Activated naive CD8-positive, alpha-beta T cell treated with anti-CD3 and anti-CD28 coated beads for 36 hours (primary cell): ENCODE data around the gene THAP4. TPM values are rescaled to one million over a fixed set of nuclear protein-coding genes. Genes with fewer than 3 reads are reported as not detected.

Experiments
- DNase-seq: peaks from one replicate; pipeline ENCODE4 v3.0.0; 2021
- H3K27ac Mint-ChIP-seq: one replicate; pipeline ENCODE4 v1.8.0; 2022; ENCODE audit warnings: mild to moderate bottlenecking, moderate library complexity, mixed read lengths
- H3K27me3 Mint-ChIP-seq: one replicate; pipeline ENCODE4 v1.8.0; 2022; ENCODE audit warnings: mild to moderate bottlenecking, mixed read lengths
- H3K36me3 Mint-ChIP-seq: one replicate; pipeline ENCODE4 v1.8.0; 2021; ENCODE audit warnings: mild to moderate bottlenecking, mixed read lengths
- H3K4me1 Mint-ChIP-seq: one replicate; pipeline ENCODE4 v1.8.0; 2021; ENCODE audit warnings: mixed read lengths
- H3K4me3 Mint-ChIP-seq: one replicate; pipeline ENCODE4 v1.8.0; 2022; ENCODE audit warnings: mild to moderate bottlenecking, moderate library complexity, mixed read lengths
- H3K9me3 Mint-ChIP-seq: one replicate; pipeline ENCODE4 v1.8.0; 2022; ENCODE audit warnings: mixed read lengths
- total RNA-seq, 2 experiments: library from RNA; stranded (reverse); gene quantifications; one replicate each; pipeline ENCODE4 v1.2.3, GENCODE V29; 2021

THAP4 gene
- total RNA-seq, 2 experiments from 2014 or later = 54.8 to 55.0 TPM

DNA sequence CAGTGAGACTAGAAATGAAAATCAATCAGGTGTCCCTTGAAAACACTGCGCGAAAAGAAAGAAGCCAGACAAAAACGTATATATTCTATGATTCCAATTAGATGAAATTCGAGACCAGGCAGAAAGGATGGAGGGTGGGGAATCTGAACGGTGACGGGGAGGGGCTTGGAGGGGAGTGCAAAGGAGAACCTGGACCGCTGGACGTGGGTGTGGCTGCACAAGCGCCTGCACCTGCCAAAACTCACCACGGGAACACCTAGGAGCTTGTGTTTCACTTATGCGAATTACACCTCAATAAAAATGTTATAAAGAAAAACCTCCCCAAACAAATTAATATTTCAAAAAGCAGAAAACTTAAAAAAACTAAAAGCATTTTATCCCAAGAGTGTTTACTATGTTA, 21.9 kb downstream of the THAP4 start:
- DNase-seq = no peak
- H3K9me3 Mint-ChIP-seq = peaks cover 2% of the 10 kb centered on the region
- H3K4me3 Mint-ChIP-seq = no peak overlapping the region
- peaks cover 30% of the 10 kb centered on the region for H3K4me1 Mint-ChIP-seq
- H3K27ac Mint-ChIP-seq = no peak overlapping the region
- no peaks in the 10 kb centered on the region for H3K27me3 Mint-ChIP-seq
- peaks cover 24% of the 10 kb centered on the region for H3K36me3 Mint-ChIP-seq

DNA sequence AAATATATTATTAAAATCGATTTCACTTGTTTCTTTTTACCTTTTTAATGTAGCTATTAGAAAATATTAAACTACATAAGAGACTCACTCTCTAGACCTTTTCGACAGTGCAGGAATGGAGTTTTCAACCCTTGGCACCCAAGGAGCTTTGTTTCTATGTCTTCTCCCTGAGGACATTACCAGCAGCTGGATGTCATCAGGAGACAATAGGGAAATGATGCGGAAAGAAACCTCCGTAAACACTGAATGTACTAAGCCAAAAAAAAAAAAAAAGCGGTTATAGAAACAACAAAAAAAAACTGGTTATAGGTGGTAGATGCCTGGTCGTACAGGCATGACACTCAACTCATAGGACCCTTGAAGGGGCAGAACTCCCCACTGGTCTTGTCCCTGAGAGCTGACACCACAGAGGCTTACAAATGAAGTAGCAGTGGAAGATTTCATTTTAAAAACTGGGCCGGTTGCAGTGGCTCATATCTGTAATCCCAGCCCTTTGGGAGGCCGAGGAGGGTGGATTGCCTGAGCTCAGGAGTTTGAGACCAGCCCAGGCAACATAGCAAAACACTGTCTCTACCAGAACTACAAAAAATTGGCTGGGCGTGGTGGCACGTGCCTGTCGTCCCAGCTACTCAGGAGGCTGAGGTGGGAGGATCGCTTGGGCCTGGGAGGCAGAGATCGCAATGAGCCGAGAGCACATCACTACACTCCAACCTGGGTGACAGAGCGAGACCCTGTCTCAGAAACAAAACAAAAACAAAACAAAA, 23.8 kb downstream of the THAP4 start:
- Mint-ChIP-seq H3K9me3 (no peaks in the 10 kb centered on the region), H3K27ac (no peak overlapping the region), H3K36me3 (peaks cover 14% of the 10 kb centered on the region), H3K27me3 (no peaks in the 10 kb centered on the region), H3K4me1 (peaks cover 33% of the 10 kb centered on the region), H3K4me3 (no peak overlapping the region)
- no peak for DNase-seq

DNA sequence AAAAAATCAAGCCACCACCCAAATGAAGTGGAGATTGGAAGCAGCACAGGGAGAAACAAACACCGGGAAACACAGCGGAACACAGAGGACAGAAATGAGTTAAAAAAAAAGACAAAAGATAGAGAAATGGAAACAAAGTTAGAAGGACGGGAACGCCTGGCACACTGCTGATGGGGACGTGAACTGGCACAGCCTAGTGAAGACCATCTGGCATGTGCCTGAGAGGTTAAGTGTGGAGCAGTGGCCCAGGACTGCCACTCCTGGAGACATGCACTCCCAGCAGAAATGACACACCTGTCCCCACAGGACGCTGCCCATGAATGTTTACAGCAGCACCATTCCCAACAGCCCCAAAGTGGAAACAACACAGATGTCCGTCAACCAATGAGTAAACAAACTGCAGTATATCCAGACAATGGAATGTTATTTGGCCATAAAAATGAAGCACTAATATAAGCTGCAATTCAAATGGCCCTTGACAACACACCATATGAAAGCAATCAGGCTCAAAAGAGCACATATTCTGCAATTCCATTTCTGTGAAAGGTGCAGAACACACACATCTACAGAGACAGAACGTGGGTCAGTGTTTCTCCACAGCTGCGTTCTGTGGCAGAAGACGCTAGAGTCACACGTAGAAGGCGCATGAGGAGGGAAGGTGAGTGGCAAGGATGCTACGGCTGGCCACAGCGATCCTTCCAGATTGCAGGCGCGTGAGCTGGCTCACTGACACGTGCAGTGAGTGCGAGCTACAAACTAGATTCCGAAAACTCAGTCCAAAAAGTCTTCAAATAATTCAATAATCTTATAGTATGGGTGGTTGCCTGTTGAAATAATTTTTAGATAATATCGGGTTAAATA, 24.6 kb downstream of the THAP4 start:
- Mint-ChIP-seq H3K4me3 (no peak overlapping the region), H3K9me3 (no peaks in the 10 kb centered on the region), H3K27me3 (no peaks in the 10 kb centered on the region), H3K27ac (no peak overlapping the region), H3K36me3 (peaks cover 12% of the 10 kb centered on the region), H3K4me1 (peaks cover 26% of the 10 kb centered on the region)
- DNase-seq = no peak

DNA sequence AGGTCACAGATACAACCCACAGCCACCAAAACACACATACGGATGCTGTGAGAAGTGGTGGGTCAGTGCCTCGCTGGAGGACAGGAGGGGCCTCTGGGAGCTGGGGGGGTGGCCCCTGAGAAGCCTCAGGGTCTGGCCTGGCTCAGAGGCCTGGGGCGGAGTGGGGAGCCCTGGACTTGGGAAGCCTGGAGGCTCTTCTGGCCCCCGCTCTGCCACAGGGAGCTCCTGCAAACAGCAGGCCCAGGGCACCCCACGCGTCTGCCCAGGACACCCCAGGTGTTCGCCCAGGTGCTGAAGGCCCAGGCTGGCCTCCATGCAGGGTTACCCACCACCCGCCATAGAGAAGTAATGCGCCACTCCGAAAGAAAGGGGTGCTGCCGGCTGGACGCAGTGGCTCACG, 25.9 kb downstream of the THAP4 start:
- Mint-ChIP-seq H3K4me3 (no peak overlapping the region), H3K9me3 (no peaks in the 10 kb centered on the region), H3K27me3 (no peaks in the 10 kb centered on the region), H3K36me3 (peaks cover 12% of the 10 kb centered on the region), H3K4me1 (peaks cover 20% of the 10 kb centered on the region), H3K27ac (peak overlapping the region; percentile 65)
- no peak for DNase-seq

DNA sequence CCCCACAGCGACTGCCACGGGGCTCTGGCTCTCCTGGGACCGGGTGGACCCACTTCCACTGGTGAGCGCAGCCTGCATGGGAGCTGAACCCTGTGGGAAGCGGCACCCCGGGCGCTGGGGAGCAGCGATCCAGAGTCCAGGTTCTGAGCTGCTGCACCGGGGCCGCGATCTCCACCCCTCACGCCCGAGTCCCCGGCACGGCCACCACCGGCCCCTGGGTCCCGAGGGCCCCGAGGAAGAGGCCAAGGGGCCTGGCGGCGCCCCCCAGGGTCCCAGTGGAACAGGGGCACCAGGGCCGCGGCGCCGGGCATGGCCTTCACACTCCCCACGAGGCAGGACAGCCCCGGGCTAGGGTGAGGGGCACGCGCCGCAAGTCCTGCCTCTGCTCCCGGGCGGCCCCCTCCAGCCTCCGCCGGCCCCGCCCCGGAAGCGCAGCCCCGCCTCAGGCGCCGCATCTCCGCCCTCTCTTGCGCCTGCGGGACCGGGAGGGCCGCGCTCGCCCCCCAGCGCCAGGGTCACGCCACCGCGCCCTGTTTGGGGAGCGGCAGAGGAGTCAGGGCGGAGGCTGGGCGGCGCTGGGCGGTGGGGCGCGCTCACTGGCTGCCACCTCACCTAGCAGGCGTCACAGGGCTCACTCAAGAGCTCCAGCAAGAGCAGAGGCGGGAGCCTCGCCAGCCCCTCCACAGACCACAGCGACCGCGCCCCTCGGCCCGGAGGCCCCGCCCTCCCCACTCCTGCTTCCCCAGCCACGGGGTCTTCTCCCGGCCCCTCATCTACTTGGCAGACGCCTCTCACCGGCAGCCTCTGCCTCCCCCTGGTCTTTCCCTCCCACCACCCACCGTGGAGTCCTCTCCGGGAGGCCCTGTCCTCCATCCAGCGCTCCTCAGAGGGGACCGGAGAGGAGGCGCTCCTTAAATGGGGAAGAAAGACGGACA, 26.8 kb downstream of the THAP4 start:
- Mint-ChIP-seq H3K27me3 (no peaks in the 10 kb centered on the region), H3K27ac (peak overlapping the region; percentile 65), H3K9me3 (no peaks in the 10 kb centered on the region)

DNA sequence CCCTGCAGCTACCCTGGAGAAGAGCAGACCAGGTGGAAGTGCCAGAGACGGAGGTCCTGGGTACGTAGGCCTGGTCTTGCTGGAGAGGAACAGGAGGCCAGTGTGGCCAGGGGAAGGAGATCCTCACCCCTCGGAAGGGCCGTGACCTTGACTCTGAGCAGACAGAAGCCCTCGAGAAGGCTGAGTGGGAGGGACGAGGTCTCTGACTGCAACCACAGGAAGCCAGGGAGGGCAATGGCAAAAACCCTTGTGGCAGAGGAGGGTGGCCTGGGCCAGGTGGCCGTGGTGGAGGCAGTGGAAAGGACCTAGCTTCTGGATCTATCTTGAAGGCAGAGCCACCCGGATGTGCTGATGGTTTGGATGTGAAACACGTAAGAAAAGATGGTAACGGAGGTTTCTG, 28.1 kb downstream of the THAP4 start:
- Mint-ChIP-seq H3K36me3 (peaks cover 10% of the 10 kb centered on the region), H3K9me3 (no peaks in the 10 kb centered on the region), H3K4me3 (peak overlapping the region; percentile 66), H3K27ac (peak overlapping the region; percentile 65), H3K4me1 (peaks cover 15% of the 10 kb centered on the region), H3K27me3 (no peaks in the 10 kb centered on the region)
- DNase-seq = peak; percentile 14

More for the DNA sequence above, 26.8 kb downstream of the THAP4 start:
- peaks cover 10% of the 10 kb centered on the region for H3K36me3 Mint-ChIP-seq
- DNase-seq = peak; percentile 98
- H3K4me3 Mint-ChIP-seq = peak overlapping the region; percentile 66
- peaks cover 15% of the 10 kb centered on the region for H3K4me1 Mint-ChIP-seq

DNA sequence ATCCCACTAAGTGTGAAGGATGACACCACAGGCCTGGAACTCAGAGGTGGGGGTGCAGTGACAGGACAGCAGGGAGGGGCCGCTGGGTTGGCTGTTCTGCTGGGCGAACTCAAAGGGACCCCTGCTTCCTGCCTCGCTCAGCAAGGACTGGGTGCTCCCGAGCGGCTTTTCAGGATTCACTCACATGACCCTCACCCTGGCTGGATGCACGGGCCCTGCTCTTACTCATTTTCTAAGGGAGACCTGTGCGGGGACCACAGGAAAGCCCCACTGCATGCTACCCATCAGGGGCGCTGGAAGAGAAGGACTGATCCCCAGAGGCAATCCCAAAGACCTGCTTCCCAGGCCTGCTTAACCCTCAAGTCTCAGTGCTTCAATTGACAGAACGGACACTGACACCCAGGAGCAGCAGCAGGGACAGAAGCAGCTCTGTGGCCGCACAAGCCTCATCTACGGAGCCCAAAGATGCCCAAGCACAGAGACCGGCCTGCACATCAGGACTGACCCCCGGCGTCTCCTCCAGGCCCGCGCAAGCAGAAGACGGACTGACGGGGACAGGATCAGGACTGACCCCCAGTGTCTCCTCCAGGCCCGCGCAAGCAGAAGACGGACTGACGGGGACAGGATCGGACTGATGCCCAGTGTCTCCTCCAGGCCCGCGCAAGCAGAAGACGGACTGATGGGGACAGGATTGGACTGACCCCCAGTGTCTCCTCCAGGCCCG, 29.6 kb downstream of the THAP4 start:
- Mint-ChIP-seq H3K9me3 (no peaks in the 10 kb centered on the region), H3K27ac (no peak overlapping the region), H3K4me1 (peaks cover 15% of the 10 kb centered on the region), H3K4me3 (no peak overlapping the region), H3K36me3 (peaks cover 10% of the 10 kb centered on the region), H3K27me3 (no peaks in the 10 kb centered on the region)
- DNase-seq = no peak

DNA sequence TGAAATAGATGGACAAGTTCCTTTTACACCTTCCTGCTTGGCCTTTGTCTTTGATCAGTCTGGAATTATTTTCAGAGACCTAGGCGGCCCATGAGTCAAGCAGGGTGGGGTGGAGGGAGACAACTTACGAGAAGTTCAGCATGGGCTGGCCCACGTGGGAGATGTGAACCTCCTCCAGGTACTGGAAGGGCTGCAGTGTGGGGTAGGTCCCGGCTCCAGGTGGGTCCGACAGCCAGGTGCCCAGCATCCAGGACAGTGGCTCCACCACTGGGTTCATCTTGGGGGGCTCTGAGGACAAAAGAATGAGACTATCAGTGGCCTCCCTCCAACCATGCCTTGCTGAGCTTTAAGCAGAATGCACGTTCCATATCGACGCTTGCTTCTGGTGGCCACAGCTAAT, 30.8 kb downstream of the THAP4 start:
- DNase-seq = no peak
- no peaks in the 10 kb centered on the region for H3K9me3 Mint-ChIP-seq
- H3K36me3 Mint-ChIP-seq = peaks cover 11% of the 10 kb centered on the region
- peaks cover 15% of the 10 kb centered on the region for H3K4me1 Mint-ChIP-seq
- no peak overlapping the region for H3K4me3 Mint-ChIP-seq
- no peaks in the 10 kb centered on the region for H3K27me3 Mint-ChIP-seq
- H3K27ac Mint-ChIP-seq = no peak overlapping the region

DNA sequence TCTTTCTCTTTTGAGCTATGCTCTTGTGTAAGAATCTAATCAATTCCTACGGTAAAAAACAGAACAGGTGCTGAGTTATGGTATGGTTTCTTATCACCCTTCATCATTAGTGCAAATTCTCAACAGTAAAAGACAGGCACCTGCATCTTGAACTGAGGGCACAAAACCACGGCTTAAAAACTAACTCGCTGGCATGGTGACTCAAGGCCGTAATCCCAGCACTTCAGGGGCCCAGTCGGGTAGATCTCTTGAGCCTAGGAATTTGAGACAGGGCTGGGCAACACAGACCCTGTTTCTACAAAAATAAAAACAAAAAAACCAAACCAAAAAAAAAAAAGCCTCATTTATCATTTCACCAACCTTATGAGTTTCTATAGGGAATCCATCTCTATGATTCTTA, 33.3 kb downstream of the THAP4 start:
- DNase-seq = no peak
- H3K4me3 Mint-ChIP-seq = no peak overlapping the region
- peaks cover 3% of the 10 kb centered on the region for H3K4me1 Mint-ChIP-seq
- no peaks in the 10 kb centered on the region for H3K9me3 Mint-ChIP-seq
- H3K36me3 Mint-ChIP-seq = peaks cover 15% of the 10 kb centered on the region
- H3K27ac Mint-ChIP-seq = no peak overlapping the region
- H3K27me3 Mint-ChIP-seq = no peaks in the 10 kb centered on the region

DNA sequence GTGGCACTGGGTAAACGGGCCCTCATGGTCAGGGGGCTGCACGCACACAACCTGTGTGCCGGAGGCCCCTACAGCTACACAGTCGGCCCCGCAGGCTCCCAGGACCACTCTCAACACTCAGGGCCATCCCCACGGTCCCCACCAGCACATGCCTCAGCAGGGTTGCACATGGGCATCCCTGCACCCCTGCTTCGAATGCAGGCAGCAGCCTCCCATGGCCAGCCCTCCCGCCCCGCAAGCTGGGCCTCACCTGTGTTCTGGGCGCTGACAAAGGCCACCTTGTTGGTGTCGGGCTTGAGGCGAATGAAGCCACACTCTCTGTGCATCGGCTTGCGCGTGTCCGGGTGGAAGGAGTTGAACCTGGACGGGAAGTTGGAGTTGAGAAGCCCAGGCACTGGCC, 34.2 kb downstream of the THAP4 start:
- Mint-ChIP-seq H3K4me3 (no peak overlapping the region), H3K27me3 (no peaks in the 10 kb centered on the region), H3K4me1 (no peaks in the 10 kb centered on the region), H3K9me3 (no peaks in the 10 kb centered on the region), H3K27ac (no peak overlapping the region), H3K36me3 (peaks cover 15% of the 10 kb centered on the region)
- DNase-seq = no peak

DNA sequence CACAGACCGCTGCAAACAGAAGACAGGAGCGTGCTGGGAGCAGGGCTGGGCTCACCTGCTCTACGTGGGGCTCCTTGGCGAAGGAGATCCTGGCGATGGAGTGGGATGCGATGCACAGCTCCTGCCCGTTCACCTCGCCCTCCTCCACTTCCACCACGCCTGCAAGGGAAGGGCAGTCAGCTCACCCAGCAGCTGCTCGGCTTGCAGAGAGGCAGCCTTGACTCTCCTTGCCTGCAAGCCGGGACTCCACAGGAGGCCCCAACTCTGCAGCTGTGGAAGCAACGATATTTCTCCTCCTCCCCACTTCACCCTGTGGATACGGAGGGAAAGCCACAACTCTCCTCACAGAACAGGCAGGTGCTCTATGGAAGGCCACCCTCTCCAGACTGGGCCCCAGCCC, 35.1 kb downstream of the THAP4 start:
- H3K4me3 Mint-ChIP-seq = no peak overlapping the region
- H3K9me3 Mint-ChIP-seq = no peaks in the 10 kb centered on the region
- peaks cover 20% of the 10 kb centered on the region for H3K36me3 Mint-ChIP-seq
- H3K27me3 Mint-ChIP-seq = no peaks in the 10 kb centered on the region
- no peak for DNase-seq
- no peak overlapping the region for H3K27ac Mint-ChIP-seq
- no peaks in the 10 kb centered on the region for H3K4me1 Mint-ChIP-seq

DNA sequence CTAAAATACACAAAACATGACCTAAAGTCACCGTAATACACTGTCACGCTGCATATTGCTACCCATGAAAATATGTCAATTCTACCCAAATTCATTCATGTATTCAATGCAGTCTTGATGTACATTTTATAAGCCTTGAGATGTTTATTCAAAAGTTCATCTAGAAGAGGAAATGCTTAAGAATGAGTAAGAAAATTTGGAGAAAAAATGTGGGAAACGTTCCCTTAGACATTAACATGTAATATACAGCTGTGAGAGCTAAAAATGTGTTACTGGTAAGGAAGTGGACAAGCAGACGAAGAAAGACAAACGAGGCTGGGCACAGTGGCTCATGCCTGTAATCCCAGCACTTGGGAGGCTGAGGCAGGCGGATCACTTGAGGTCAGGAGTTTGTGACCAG, 37.3 kb downstream of the THAP4 start:
- DNase-seq = no peak
- H3K27ac Mint-ChIP-seq = no peak overlapping the region
- no peaks in the 10 kb centered on the region for H3K9me3 Mint-ChIP-seq
- no peak overlapping the region for H3K4me3 Mint-ChIP-seq
- no peaks in the 10 kb centered on the region for H3K27me3 Mint-ChIP-seq
- H3K4me1 Mint-ChIP-seq = no peaks in the 10 kb centered on the region
- H3K36me3 Mint-ChIP-seq = peaks cover 21% of the 10 kb centered on the region

DNA sequence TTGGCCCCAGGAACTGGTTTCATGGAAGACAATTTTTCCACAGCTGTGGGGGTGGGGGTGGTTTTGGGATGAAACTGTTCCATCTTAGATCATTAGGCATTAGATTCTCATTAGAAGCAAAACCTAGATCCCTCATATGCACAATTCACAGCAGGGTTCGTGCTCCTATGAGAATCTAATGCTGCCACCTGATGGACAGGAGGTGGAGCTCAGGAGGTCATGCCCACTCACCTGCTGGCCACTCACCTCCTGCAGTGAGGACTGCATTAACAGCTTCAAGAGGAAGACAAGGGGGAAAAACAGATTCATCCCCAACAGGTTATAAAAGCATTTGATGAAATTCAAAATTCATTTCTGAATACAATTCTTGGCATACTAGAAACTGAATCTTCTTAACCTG, 38.5 kb downstream of the THAP4 start:
- H3K9me3 Mint-ChIP-seq = no peaks in the 10 kb centered on the region
- no peak overlapping the region for H3K27ac Mint-ChIP-seq
- H3K4me3 Mint-ChIP-seq = no peak overlapping the region
- H3K27me3 Mint-ChIP-seq = no peaks in the 10 kb centered on the region
- DNase-seq = no peak
- no peaks in the 10 kb centered on the region for H3K4me1 Mint-ChIP-seq
- peaks cover 21% of the 10 kb centered on the region for H3K36me3 Mint-ChIP-seq

DNA sequence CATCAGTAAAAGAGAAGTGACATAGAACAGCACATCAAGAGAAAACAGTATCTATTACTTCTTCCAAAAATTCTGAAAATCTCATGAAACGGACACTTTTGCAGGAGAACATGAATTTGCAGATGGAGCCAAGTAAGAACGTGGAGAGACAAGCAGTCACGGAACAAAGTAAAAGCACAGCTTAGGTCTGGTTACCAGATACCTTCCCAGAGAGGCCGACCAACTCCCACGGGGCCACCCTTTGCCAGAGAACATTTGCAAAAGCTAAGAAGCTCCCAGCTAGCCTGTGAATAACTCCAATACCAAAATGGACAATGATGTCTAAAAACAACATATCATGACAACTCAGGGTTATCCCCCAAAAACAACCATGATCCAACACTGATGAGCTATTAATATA, 38.9 kb downstream of the THAP4 start:
- Mint-ChIP-seq H3K4me3 (no peak overlapping the region), H3K9me3 (no peaks in the 10 kb centered on the region), H3K4me1 (no peaks in the 10 kb centered on the region), H3K36me3 (peaks cover 21% of the 10 kb centered on the region), H3K27ac (no peak overlapping the region), H3K27me3 (no peaks in the 10 kb centered on the region)
- no peak for DNase-seq
